Heart left ventricle (tissue), 13 donors: ENCODE measurements around the gene C1QBP.

Source experiments
- CTCF ChIP-seq, 12 donors: fragments of 200-600 bp; sonication (generic) in 4 of 12; IDR thresholded peaks; one replicate each; pipeline versions ENCODE4 v1.5.0 to v1.8.0; 2018 to 2022; ENCODE audit warnings: antibody characterized with exemption in 12 of 12, mild to moderate bottlenecking in 5 of 12
- POLR2A ChIP-seq, 2 donors: fragments of 450-650 bp; IDR thresholded peaks; one replicate each; pipeline ENCODE4 v1.6.1; 2017; ENCODE audit warnings: antibody characterized with exemption in 2 of 2, mild to moderate bottlenecking in 2 of 2, moderate library complexity in 2 of 2
- donor health status: ischemic (EF 13 %, LVEDD 7.1; RV severe dilation, severe dysfunction).
- donor health status: DM: no; HTN: yes; CAD: no.
- donor health status: DM: no; HTN: no; CAD: no.
- donor health status: ischemic (EF 25% LVEDD 6.9; RV normal size, moderate dysfunction).
- donor health status: ischemic (EF 25% LVEDD 5.7; RV mildly dilated, moderate dysfunction).
- donor health status: ischemic (EF 35%, LVEDD 5.7; RV mildly dilated, moderate dysfunction).
- donor health status: nonischemic (EF 11% LVEDD 7.7; RV severe dilation, severe dysfunction).
- donor health status: DM: yes; HTN: yes; CAD: no.
- donor health status: PGD.
- donor health status: ischemic (EF 29% LVEDD 5.4; RV normal size, mild dysfunction).
- donor health status: nonischemic (EF 23%, LVEDD 6.1; RV moderate dilation, normal function).

GRCh38 chr17:5473906-5474305, 35.0 kb upstream of the C1QBP start:
- no peak for TF ChIP-seq CTCF (IDR thresholded peaks at IDR 0.05)
- no peak for TF ChIP-seq POLR2A (IDR thresholded peaks at IDR 0.05)
